Mucosa of descending colon (tissue), 3 donors: ENCODE results near the gene ANKFY1. TPM values are rescaled to one million over a fixed set of nuclear protein-coding genes. Genes with fewer than 3 reads are reported as not detected.

Experiments
- ATAC-seq: fragments of 200-7000 bp; cut with Tn5 transposase; one replicate; pipeline ENCODE4 v1.9.1; 2020; ENCODE audit warnings: mild to moderate bottlenecking, moderate library complexity
- DNase-seq, 3 donors: peaks; one replicate each; pipeline ENCODE4 v3.0.0-alpha.2; 2020
- H3K36me3 ChIP-seq: fragments of 200-600 bp; one replicate; pipeline ENCODE4 v1.8.0; 2021; ENCODE audit warnings: low read depth, mild to moderate bottlenecking
- H3K4me1 ChIP-seq: fragments of 200-600 bp; one replicate; pipeline ENCODE4 v1.8.0; 2021; ENCODE audit warnings: low read depth, mild to moderate bottlenecking
- H3K4me3 ChIP-seq: fragments of 200-600 bp; one replicate; pipeline ENCODE4 v1.8.0; 2021; ENCODE audit warnings: mild to moderate bottlenecking
- H3K9me3 ChIP-seq: fragments of 200-600 bp; one replicate; pipeline ENCODE4 v1.8.0; 2021; ENCODE audit warnings: mild to moderate bottlenecking
- intact Hi-C, 2 donors: fragments of 100-400 bp; cut with DNase I in 1 of 2; cut with micrococcal nuclease in 1 of 2; formaldehyde crosslinking; loops; one replicate each; pipeline versions ENCODE4 v1.11.0 to v1.11.1; 2022; cut with DNase I, micrococcal nuclease
- total RNA-seq, 3 donors: library from RNA; stranded (reverse); fragmentation: NEBNext Ultra II Directional in 2 of 3; extraction: Animal tissue kit (Norgen Biotek cat#: 25700) in 2 of 3; gene quantifications; one replicate each; pipeline versions ENCODE4 v1.2.1 to v1.2.4, GENCODE V29; 2021 to 2023
- TF ChIP-seq, protein P1 (sequence below): fragments of 200-600 bp; IDR thresholded peaks from one replicate; pipeline ENCODE4 v1.8.0; 2022; ENCODE audit warnings: antibody characterized with exemption, mild to moderate bottlenecking
- donor health status: DM: no; HTN: no; CAD: no; lungs with moderate emphysema.
- donor health status: DM: no; HTN: no; CAD: no.
- donor health status: DM: no; HTN: yes; CAD: no.

Gene ANKFY1
- total RNA-seq, 3 donors from 2014 or later = 52.0 to 94.3 (median 59.5) TPM

DNA sequence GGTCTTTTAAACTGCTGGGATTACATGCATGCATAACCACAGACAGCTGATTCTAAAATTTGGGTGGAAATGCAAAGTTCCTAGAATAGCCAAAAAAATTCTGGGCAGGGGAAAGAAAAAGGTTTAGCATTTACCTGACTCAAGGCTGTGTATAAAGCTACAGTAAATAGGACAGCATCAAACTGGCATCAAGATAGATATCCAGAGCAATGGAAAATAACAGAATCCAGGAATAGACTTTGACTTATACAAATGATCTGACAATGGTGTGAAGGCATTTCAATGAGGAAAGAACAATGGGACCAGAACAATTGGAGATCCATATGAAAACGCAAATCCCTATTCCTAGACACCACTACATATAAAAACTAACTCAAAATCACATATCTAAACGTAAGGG is 12.9 kb downstream of the ANKFY1 start:
- TF ChIP-seq, protein P1, sequence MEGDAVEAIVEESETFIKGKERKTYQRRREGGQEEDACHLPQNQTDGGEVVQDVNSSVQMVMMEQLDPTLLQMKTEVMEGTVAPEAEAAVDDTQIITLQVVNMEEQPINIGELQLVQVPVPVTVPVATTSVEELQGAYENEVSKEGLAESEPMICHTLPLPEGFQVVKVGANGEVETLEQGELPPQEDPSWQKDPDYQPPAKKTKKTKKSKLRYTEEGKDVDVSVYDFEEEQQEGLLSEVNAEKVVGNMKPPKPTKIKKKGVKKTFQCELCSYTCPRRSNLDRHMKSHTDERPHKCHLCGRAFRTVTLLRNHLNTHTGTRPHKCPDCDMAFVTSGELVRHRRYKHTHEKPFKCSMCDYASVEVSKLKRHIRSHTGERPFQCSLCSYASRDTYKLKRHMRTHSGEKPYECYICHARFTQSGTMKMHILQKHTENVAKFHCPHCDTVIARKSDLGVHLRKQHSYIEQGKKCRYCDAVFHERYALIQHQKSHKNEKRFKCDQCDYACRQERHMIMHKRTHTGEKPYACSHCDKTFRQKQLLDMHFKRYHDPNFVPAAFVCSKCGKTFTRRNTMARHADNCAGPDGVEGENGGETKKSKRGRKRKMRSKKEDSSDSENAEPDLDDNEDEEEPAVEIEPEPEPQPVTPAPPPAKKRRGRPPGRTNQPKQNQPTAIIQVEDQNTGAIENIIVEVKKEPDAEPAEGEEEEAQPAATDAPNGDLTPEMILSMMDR = no peak
- peaks cover 40% of the 10 kb centered on the region for H3K4me1 ChIP-seq
- H3K9me3 ChIP-seq = no peaks in the 10 kb centered on the region
- DNase-seq (no peak), ATAC-seq (no peak)
- H3K36me3 ChIP-seq = no peaks in the 10 kb centered on the region
- intact Hi-C loops = no loop called here
- no peak overlapping the region for H3K4me3 ChIP-seq

DNA sequence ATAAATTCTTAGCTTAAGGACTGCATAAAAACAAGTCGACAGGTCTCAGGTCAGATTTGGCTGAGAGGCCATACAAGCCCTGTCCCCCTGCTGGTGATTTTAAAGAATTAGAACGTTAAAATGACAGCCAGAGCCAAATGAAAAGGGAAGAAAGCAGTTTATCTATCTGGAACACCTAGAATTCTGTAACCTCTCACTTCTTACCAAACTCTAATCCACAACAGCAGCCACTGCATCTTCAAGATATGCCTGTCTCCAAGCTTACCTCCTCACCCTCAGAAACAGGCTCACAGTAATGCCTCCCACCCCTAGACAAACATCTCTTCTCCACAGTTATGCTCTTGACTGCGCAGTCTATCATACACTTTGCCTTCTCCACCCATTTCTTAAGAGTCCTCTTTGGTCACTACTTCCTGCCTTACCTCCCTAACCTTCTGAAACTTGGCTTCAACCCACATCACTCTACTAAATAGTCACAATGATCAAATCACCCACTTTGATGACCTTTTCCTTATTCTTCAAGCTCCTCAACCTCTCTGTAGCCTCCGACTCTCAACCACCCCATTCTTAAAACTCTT is 14.2 kb downstream of the ANKFY1 start:
- DNase-seq (no peak), ATAC-seq (no peak)
- intact Hi-C loops = no loop called here
- no peaks in the 10 kb centered on the region for H3K9me3 ChIP-seq
- no peak overlapping the region for H3K4me3 ChIP-seq
- no peaks in the 10 kb centered on the region for H3K36me3 ChIP-seq
- TF ChIP-seq, protein P1 = no peak
- peaks cover 40% of the 10 kb centered on the region for H3K4me1 ChIP-seq

DNA sequence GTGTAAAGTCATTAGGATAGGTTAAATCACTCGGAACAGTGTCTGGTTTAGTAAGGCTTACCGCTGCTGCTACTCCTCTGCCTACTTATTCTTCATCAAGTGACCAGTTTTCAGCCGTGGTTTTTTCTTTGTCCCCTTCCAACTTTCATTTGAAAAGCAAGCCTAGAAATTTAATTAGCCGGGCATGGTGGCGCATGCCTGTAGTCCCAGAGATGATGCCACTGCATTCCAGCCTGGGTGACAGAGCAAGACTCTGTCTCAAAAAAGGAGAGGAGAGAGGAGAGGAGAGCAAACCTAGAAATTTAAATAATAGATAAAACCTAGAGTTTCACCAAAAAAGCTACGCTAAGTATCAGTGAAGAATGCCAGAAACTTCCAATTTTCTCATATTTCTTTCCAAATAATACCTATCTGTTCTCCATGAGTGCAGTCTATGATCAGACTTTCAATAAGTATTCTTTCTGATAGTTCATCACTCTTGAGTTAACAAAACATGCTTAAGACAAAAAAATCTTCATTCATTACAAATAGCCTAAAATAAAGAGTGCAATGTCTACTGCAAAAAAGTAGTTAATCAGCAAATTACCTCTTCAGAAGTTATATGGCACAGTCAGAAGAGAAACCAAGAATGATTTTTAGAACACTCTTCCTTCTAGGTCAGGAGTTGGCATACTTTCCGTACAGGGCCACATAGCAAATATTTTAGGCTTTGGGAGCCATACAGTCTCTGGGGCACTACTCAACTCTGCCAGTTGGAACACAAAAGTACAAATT is 15.1 kb downstream of the ANKFY1 start:
- H3K4me3 ChIP-seq = no peak overlapping the region
- H3K36me3 ChIP-seq = no peaks in the 10 kb centered on the region
- H3K9me3 ChIP-seq = no peaks in the 10 kb centered on the region
- no peak for DNase-seq
- H3K4me1 ChIP-seq = peaks cover 40% of the 10 kb centered on the region
- intact Hi-C loops = no loop called here
- TF ChIP-seq, protein P1 = no peak
- ATAC-seq = no peak

DNA sequence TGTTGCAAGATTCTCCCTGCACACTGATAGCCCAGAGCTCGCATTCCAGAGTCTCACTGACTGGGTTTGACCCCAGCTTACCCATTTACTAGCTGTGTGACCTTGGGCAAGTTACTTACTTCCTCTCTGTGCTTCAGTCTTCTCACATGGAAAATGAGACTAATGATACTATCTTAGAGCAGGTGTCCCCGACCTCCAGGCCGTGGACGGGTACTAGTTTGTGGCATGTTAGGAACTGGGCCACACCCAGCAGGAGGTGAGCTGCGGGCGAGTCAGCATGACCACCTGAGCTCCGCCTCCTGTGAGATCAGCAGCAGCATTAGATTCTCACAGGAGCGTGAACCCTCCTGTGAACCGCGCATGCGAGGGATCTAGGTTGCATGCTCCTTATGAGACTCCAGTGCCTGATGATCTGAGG is 15.8 kb downstream of the ANKFY1 start:
- H3K36me3 ChIP-seq = no peaks in the 10 kb centered on the region
- TF ChIP-seq, protein P1 = no peak
- intact Hi-C loops = no loop called here
- H3K4me3 ChIP-seq = no peak overlapping the region
- no peaks in the 10 kb centered on the region for H3K9me3 ChIP-seq
- ATAC-seq = peak; percentile 93
- peak; percentile 82 to 85 (median 84) for DNase-seq
- H3K4me1 ChIP-seq = peaks cover 40% of the 10 kb centered on the region

DNA sequence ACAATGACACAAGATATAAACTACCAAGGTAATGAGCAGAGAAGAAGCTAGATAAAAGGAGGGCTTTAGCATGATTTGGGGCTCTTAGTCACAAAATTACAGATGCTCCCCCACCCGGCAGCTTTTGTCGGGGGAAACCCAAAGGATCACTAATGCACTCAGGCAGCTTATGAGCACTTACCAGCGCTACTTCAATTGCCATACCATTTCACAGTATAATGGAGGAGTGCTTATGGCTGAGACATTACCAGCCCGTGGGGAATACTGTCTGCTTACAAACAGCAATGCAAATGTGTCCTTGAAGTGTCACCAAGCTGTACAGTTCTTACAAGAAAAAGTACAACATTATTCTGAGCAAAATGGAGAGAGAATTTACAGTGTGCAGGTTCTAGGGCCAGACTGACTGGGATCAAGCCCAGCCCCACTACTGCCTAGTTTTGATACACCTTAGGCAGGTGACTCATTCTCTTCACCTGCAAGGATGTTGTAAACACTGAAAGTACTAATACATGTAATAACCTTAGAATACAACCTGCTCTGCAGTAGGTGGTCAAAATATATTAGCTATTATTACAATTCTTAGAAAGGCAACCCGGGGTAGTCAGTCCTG is 16.3 kb downstream of the ANKFY1 start:
- intact Hi-C loops = no loop called here
- TF ChIP-seq, protein P1 = no peak
- no peaks in the 10 kb centered on the region for H3K36me3 ChIP-seq
- H3K9me3 ChIP-seq = no peaks in the 10 kb centered on the region
- DNase-seq (peak in 1 of 3 donors; percentile 35), ATAC-seq (peak; percentile 91)
- no peak overlapping the region for H3K4me3 ChIP-seq
- peaks cover 40% of the 10 kb centered on the region for H3K4me1 ChIP-seq
